Measurements from ENCODE around the gene FAM118A. TPM values are rescaled to one million over a fixed set of nuclear protein-coding genes. Genes with fewer than 3 reads are reported as not detected.

The FAM118A gene
- total RNA-seq, 6 experiments from 2014 or later, result 8.6 to 13.2 (median 10.7) TPM

- no peak overlapping the region for H3K4me3 Mint-ChIP-seq
- no peak for DNase-seq
- H3K4me1 Mint-ChIP-seq (ENCODE audit: low read depth), result peaks cover 13% of the 10 kb centered on the region
- peaks cover 7% of the 10 kb centered on the region for H3K27me3 Mint-ChIP-seq (ENCODE audit: insufficient read depth)
- H3K9me3 Mint-ChIP-seq, result no peaks in the 10 kb centered on the region
- no peaks in the 10 kb centered on the region for H3K36me3 Mint-ChIP-seq (ENCODE audit: low read depth)
- no peak overlapping the region for H3K27ac Mint-ChIP-seq
- no peak for TF ChIP-seq CTCF (IDR thresholded peaks at IDR 0.05)
These were observed 6.6 kb upstream of the FAM118A start for GRCh38 chr22:45303181-45303580.

GRCh38 chr22:45304971-45305370 lies 4.8 kb upstream of the FAM118A start:
- no peak overlapping the region for H3K27ac Mint-ChIP-seq
- no peak for DNase-seq
- H3K4me1 Mint-ChIP-seq (ENCODE audit: low read depth), result peaks cover 25% of the 10 kb centered on the region
- no peaks in the 10 kb centered on the region for H3K36me3 Mint-ChIP-seq (ENCODE audit: low read depth)
- no peaks in the 10 kb centered on the region for H3K9me3 Mint-ChIP-seq
- no peak for TF ChIP-seq CTCF (IDR thresholded peaks at IDR 0.05)
- H3K4me3 Mint-ChIP-seq, result no peak overlapping the region
- H3K27me3 Mint-ChIP-seq (ENCODE audit: insufficient read depth), result peaks cover 4% of the 10 kb centered on the region

GRCh38 chr22:45305456-45306075 lies 4.2 kb upstream of the FAM118A start:
- Mint-ChIP-seq H3K9me3 (no peaks in the 10 kb centered on the region), H3K27ac (no peak overlapping the region), H3K36me3 (ENCODE audit: low read depth) (no peaks in the 10 kb centered on the region), H3K4me3 (no peak overlapping the region), H3K4me1 (ENCODE audit: low read depth) (peaks cover 26% of the 10 kb centered on the region), H3K27me3 (ENCODE audit: insufficient read depth) (peaks cover 4% of the 10 kb centered on the region)
- no peak for TF ChIP-seq CTCF (IDR thresholded peaks at IDR 0.05)
- DNase-seq, result no peak

- no peaks in the 10 kb centered on the region for H3K9me3 Mint-ChIP-seq
- no peak overlapping the region for H3K4me3 Mint-ChIP-seq
- DNase-seq, result no peak
- no peak for TF ChIP-seq CTCF (IDR thresholded peaks at IDR 0.05)
- no peak overlapping the region for H3K27ac Mint-ChIP-seq
- H3K27me3 Mint-ChIP-seq (ENCODE audit: insufficient read depth), result peaks cover 4% of the 10 kb centered on the region
- peaks cover 32% of the 10 kb centered on the region for H3K4me1 Mint-ChIP-seq (ENCODE audit: low read depth)
- H3K36me3 Mint-ChIP-seq (ENCODE audit: low read depth), result 0 out of 2 replicates have a peak, but pooled peaks cover 1% of the 10 kb centered on the region
These were observed 3.6 kb upstream of the FAM118A start for GRCh38 chr22:45306139-45306538.

GRCh38 chr22:45308391-45308956 lies 1.3 kb upstream of the FAM118A start:
- H3K4me1 Mint-ChIP-seq (ENCODE audit: low read depth), result peaks cover 32% of the 10 kb centered on the region
- H3K36me3 Mint-ChIP-seq (ENCODE audit: low read depth), result peaks cover 9% of the 10 kb centered on the region; the same call in 1 of the 2 replicates
- H3K9me3 Mint-ChIP-seq, result no peaks in the 10 kb centered on the region

More at GRCh38 chr22:45308391-45308956, 1.3 kb upstream of the FAM118A start:
- DNase-seq, result no peak
- no peak for TF ChIP-seq CTCF (IDR thresholded peaks at IDR 0.05)
- Mint-ChIP-seq H3K27ac (peak overlapping the region; percentile 84), H3K4me3 (peak overlapping the region; percentile 86), H3K27me3 (ENCODE audit: insufficient read depth) (peaks cover 4% of the 10 kb centered on the region)

Measured in HFFc6 (cell line).